Measurements from ENCODE around the gene CFAP20.
"Not testable (repeated sequence)": the region's sequence is repeated elsewhere in the genome, so short reads cannot be mapped to it uniquely, and the experiment has no call there.

CFAP20 gene

DNA sequence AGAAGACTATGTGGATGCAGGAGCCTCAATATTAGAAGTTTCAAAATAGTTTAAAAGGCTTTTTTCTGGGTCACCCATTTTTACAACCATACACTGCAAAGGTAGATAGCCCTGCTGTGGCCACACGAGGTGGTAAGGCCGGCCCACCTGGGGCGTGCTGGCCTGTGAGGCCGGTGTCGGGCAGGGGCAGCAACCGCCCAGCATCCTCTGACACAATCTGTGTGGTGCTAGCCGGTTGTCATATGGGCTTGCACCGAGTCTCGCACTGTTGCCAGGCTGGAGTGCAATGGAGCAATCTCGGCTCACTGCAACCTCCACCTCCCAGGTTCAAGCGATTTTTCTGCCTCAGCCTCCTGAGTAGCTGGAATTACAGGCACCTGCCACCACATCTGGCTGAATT lies 44.0 kb downstream of the CFAP20 start:
- no peaks in the 10 kb centered on the region for H3F3A ChIP-seq (ENCODE audit: control insufficient read depth, insufficient read depth)
- no peaks in the 10 kb centered on the region for H3K9me3 ChIP-seq (ENCODE audit: control insufficient read depth, insufficient read depth, low read length)
- H3K4me1 ChIP-seq (ENCODE audit: control insufficient read depth, low read length), result peaks cover under 1% of the 10 kb centered on the region
- no peak overlapping the region for H3K4me2 ChIP-seq (ENCODE audit: low read length)
- H3K36me3 ChIP-seq (ENCODE audit: control insufficient read depth, low read length), result no peaks in the 10 kb centered on the region
- H4K20me1 ChIP-seq (ENCODE audit: control insufficient read depth, insufficient read depth, low read depth, low read length), result no peaks in the 10 kb centered on the region
- H3K9me2 ChIP-seq (replicated peaks; ENCODE audit: control insufficient read depth, low read length), result no peaks in the 10 kb centered on the region
- TF ChIP-seq EZH2phosphoT487 (IDR thresholded peaks at IDR 0.05; ENCODE audit: borderline replicate concordance, low read length), result no peak
- TF ChIP-seq, protein P1, sequence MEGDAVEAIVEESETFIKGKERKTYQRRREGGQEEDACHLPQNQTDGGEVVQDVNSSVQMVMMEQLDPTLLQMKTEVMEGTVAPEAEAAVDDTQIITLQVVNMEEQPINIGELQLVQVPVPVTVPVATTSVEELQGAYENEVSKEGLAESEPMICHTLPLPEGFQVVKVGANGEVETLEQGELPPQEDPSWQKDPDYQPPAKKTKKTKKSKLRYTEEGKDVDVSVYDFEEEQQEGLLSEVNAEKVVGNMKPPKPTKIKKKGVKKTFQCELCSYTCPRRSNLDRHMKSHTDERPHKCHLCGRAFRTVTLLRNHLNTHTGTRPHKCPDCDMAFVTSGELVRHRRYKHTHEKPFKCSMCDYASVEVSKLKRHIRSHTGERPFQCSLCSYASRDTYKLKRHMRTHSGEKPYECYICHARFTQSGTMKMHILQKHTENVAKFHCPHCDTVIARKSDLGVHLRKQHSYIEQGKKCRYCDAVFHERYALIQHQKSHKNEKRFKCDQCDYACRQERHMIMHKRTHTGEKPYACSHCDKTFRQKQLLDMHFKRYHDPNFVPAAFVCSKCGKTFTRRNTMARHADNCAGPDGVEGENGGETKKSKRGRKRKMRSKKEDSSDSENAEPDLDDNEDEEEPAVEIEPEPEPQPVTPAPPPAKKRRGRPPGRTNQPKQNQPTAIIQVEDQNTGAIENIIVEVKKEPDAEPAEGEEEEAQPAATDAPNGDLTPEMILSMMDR (IDR thresholded peaks at IDR 0.05; ENCODE audit: low read depth, low read length, poor library complexity, severe bottlenecking), result no peak
- H3K4me3 ChIP-seq (ENCODE audit: low read length), result no peak overlapping the region
- H3K27me3 ChIP-seq (ENCODE audit: control insufficient read depth, low read length), result 0 out of 2 replicates have a peak, but pooled peaks cover 4% of the 10 kb centered on the region
- H3K79me2 ChIP-seq (ENCODE audit: control insufficient read depth, low read length), result no peaks in the 10 kb centered on the region
- H3K27ac ChIP-seq (ENCODE audit: low read depth, low read length), result no peak overlapping the region

DNA sequence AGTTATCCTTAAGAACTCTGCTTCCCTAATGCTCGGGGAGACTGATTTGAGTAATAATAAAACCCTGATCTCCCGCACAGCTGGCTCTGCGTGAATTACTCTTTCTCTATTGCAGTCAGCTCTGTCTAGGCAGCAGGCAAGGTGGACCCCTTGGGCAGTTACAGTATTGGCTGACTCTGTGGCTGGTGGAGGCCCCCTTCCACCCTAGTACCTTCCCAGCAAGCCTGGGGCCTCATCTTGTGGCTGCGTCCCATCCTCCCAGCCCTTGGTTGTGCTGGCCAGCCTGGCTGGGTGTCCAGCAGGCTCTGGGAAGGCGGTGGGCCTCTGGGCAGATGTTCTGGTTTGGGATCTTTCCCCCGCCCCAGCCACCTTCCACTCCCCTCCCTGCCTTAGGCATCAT lies 44.5 kb downstream of the CFAP20 start:
- Histone ChIP-seq H3K9me3 (ENCODE audit: control insufficient read depth, insufficient read depth, low read length) (no peaks in the 10 kb centered on the region), H3K27ac (ENCODE audit: low read depth, low read length) (no peak overlapping the region), H3K9me2 (replicated peaks; ENCODE audit: control insufficient read depth, low read length) (no peaks in the 10 kb centered on the region), H3K4me2 (ENCODE audit: low read length) (no peak overlapping the region), H3K4me3 (ENCODE audit: low read length) (no peak overlapping the region), H3K36me3 (ENCODE audit: control insufficient read depth, low read length) (no peaks in the 10 kb centered on the region), H4K20me1 (ENCODE audit: control insufficient read depth, insufficient read depth, low read depth, low read length) (no peaks in the 10 kb centered on the region), H3F3A (ENCODE audit: control insufficient read depth, insufficient read depth) (no peaks in the 10 kb centered on the region), H3K27me3 (ENCODE audit: control insufficient read depth, low read length) (0 out of 2 replicates have a peak, but pooled peaks cover 4% of the 10 kb centered on the region), H3K79me2 (ENCODE audit: control insufficient read depth, low read length) (no peaks in the 10 kb centered on the region), H3K4me1 (ENCODE audit: control insufficient read depth, low read length) (peaks cover 5% of the 10 kb centered on the region)
- TF ChIP-seq, protein P1 (IDR thresholded peaks at IDR 0.05; ENCODE audit: low read depth, low read length, poor library complexity, severe bottlenecking), result no peak
- TF ChIP-seq EZH2phosphoT487 (IDR thresholded peaks at IDR 0.05; ENCODE audit: borderline replicate concordance, low read length), result no peak

DNA sequence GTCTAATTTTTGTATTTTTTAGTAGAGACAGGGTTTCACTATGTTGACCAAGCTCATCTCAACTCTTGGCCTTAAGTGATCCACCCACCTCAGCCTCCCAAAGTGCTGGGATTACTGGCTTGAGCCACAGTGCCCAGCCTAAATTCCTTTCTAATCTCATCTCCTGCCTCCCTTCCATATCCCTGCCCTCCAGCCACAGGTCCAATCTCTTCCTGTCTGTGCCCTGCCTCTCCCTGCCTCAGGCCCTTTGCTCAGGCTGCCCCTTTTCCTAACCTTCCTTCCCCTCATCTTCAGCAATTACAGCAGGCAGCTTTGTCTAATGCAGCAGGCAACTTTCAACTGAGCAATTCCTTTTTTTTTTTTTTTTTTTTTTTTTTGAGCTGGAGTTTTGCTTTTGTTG lies 46.8 kb downstream of the CFAP20 start:
- H3K36me3 ChIP-seq (ENCODE audit: control insufficient read depth, low read length), result no peaks in the 10 kb centered on the region
- no peaks in the 10 kb centered on the region for H3F3A ChIP-seq (ENCODE audit: control insufficient read depth, insufficient read depth)
- no peaks in the 10 kb centered on the region for H3K9me2 ChIP-seq (replicated peaks; ENCODE audit: control insufficient read depth, low read length)
- peaks cover 5% of the 10 kb centered on the region for H3K4me1 ChIP-seq (ENCODE audit: control insufficient read depth, low read length)
- H4K20me1 ChIP-seq (ENCODE audit: control insufficient read depth, insufficient read depth, low read depth, low read length), result no peaks in the 10 kb centered on the region
- 0 out of 2 replicates have a peak, but pooled peaks cover 4% of the 10 kb centered on the region for H3K27me3 ChIP-seq (ENCODE audit: control insufficient read depth, low read length)
- H3K79me2 ChIP-seq (ENCODE audit: control insufficient read depth, low read length), result no peaks in the 10 kb centered on the region
- H3K4me3 ChIP-seq (ENCODE audit: low read length), result no peak overlapping the region
- H3K4me2 ChIP-seq (ENCODE audit: low read length), result no peak overlapping the region
- no peaks in the 10 kb centered on the region for H3K9me3 ChIP-seq (ENCODE audit: control insufficient read depth, insufficient read depth, low read length)
- no peak for TF ChIP-seq EZH2phosphoT487 (IDR thresholded peaks at IDR 0.05; ENCODE audit: borderline replicate concordance, low read length)
- H3K27ac ChIP-seq (ENCODE audit: low read depth, low read length), result no peak overlapping the region

DNA sequence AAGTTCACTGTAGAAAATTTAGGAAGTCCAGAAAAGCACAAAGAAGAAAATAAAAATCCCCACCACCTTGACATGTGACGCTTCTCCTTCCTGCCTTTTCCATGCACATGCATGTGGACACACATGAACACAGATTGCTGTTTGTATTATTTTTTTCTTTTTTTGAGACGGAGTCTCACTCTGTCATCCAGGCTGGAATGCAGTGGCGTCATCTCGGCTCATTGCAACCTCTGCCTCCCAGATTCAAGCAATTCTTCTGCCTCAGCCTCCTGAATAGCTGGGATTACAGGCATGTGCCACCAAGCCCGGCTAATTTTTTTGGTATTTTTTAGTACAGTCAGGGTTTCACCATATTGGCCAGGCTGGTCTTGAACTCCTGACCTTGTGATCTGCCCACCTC lies 48.5 kb downstream of the CFAP20 start:
- not testable (repeated sequence) for H3K4me2 ChIP-seq (ENCODE audit: low read length); H3K27ac ChIP-seq (ENCODE audit: low read depth, low read length)

More for the DNA sequence above, 48.5 kb downstream of the CFAP20 start:
- H3K79me2 ChIP-seq (ENCODE audit: control insufficient read depth, low read length); H3K27me3 ChIP-seq (ENCODE audit: control insufficient read depth, low read length); H3K9me3 ChIP-seq (ENCODE audit: control insufficient read depth, insufficient read depth, low read length); H4K20me1 ChIP-seq (ENCODE audit: control insufficient read depth, insufficient read depth, low read depth, low read length); H3K36me3 ChIP-seq (ENCODE audit: control insufficient read depth, low read length); H3K9me2 ChIP-seq (replicated peaks; ENCODE audit: control insufficient read depth, low read length); H3K4me3 ChIP-seq (ENCODE audit: low read length); H3K4me1 ChIP-seq (ENCODE audit: control insufficient read depth, low read length); H3F3A ChIP-seq (ENCODE audit: control insufficient read depth, insufficient read depth): not testable (repeated sequence)
